HG03064 (cell line): ENCODE measurements around the gene TPSD1.
"Not testable (repeated sequence)": the region's sequence is repeated elsewhere in the genome, so short reads cannot be mapped to it uniquely, and the experiment has no call there.

Experiments
- ATAC-seq: cut with Tn5 transposase; IDR thresholded peaks from one replicate; pipeline ENCODE4 v1.9.1; 2021; ENCODE audit warnings: low read depth; ENCODE audit not compliant: unreplicated experiment

Gene TPSD1

DNA sequence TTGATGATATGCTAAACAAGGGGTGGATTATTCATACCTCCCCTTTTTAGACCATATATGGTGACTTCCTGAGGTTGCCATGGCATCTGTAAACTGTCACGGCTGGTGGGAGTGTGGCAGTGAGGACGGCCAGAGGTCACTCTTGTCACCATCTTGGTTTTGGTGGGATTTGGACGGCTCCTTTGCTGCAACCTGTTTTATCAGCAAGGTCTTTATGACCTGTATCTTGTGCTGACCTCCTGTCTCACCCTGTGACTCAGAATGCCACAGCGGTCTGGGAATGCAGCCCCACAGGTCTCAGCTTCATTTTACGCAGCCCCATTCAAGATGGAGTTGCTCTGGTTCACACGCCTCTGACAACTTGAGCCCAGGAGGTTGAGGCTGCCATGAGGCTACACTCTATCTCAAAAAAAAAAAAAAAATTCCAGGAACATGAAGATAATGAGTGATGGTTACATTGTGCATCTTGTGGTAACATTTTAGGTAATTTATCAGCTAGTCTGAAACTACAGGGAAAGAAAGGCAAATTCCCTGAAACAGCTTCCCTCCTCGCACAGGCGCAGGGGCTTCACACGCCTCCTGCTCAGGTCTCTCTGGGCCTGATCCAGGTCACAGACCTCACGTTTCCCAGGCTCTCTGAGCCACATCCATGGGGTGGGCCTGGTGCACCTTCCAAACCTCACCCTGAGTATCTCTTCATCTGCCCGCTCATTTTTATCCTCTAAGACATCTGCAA is 38.2 kb downstream of the TPSD1 start:
- no peak for ATAC-seq

DNA sequence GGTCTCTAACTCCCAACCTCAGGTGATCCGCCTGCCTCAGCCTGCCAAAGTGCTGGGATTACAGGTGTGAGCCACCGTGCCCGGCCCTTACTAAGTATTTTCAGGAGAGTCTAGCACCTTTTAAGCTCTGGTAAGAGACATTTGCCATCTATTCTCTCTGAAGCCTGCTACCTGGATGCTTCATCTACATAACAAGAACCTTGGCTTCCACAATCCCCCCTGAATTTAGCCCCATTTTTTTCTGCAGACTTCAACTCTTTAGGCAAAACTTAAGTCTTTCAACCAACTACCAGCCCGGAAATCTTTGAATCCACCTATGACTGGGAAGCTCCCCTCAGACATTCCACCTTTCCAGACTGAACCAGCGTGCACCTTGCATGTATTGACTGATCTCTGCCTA is 39.6 kb downstream of the TPSD1 start:
- ATAC-seq: no peak

DNA sequence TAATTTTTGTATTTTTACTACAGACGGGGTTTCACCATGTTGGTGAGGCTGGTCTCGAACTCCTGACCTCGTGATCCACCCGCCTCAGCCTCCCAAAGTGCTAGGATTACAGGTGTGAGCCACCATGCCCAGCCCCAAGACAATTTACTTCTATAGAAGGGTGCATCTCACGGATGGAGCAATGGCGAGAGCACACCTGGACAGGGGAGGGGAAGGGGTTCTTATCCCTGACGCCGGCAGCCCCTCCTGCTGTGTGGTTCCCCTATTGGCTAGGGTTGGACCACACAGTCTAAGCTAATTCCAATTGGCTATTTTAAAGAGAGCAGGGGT is 40.8 kb downstream of the TPSD1 start:
- ATAC-seq: not testable (repeated sequence)

DNA sequence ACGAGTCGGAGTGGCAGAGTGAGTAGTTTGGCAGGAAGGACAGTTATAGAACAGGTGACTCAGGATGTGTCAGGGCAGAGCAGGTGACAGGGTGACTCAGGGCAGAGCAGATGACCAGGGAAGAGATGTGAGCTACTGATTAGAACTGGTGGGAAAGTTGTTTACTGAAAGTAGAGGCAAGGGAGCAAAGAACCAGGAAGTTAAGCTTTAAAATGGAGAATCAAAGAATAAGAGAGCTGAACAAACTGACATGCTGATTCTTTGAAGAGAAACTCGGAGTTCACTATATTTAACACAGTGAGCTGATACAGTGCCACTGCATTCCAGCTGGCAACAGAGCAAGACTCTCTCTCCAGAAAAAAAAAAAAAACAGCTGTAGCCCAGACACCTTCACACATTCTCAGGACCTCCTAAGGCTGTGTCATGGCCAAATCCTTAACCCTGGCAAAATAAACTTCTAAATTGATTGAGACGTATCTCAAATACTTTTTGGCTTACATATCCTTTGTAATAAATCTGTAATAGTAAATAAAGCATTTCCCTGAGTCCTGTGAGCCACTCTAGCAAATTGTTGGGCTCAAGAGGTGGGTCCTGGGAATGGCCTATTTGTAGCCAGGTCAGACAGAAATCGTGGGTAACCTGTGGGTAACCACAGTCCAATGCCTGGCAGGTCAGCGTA is 41.3 kb downstream of the TPSD1 start:
- ATAC-seq: no peak

DNA sequence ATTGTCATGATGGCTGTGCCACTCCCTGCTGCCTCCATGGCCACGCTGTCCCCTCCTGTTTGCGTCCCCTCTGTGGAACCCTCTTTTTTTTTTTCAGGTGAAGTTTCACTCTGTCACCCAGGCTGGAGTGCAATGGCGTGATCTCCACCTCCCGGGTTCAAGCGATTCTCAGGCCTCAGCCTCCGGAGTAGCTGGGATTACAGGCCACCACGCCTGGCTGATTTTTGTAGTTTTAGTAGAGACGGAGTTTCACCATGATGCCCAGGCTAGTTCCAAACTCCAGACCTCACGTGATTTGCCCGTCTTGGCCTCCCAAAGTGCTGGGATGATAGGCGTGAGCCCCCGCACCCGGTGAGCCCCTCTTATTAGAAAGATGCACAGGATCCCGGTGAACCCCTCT is 42.5 kb downstream of the TPSD1 start:
- no peak for ATAC-seq

DNA sequence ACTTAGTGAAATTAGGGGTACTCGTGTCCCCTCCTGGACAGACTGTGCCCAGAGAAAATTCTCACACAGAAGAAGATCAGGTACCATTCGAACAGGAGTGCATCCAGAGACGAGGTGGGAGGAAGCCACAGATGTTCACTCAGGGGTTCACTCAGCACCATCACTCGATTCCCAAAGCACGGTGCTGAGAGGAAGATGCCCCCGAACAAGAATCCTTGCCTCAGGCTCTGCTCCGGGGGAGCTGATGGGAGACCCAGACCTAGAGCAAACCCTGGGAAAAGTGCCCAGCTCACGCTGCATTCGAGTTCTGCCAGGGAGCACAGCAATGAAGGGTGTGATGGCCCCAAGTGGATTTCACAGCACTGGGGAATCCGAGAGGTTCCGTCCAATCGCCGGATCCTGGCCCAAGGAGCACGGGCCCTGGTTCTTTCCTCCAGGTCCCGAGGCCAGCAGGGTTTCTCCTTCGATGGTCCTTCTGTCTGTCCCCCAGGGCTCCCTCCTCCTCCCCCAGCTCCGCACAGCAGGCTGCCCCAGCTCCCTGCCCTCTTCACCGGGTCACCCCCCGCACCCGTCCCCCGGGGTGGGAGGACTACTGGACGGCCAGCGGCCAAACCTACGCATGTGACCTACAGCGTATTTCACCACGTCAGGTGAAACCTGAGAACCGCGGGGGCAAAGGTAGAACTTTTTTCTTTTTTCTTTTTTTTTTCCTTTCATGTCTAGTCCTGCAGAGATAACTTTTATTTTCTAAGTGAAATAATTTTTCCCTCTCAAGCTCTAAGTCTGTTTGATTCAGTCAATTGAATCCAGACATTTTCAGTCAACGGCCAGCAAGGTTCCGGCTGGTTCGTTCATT is 43.4 kb downstream of the TPSD1 start:
- no peak for ATAC-seq

DNA sequence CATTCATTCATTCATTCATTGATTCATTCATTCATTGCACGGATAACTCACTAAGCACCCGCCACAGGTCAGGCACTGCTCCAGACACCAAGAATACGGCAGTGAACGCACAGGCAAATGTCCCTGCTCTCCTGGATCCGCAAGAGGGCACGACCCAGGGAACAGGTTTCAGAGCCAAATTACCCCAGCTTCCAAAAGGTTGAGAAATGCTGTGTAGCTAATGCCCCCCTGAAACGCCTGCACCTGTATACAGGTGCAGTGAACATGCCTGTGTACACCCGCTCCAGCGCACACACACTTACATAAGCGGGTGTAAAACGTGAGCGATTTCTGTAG is 44.0 kb downstream of the TPSD1 start:
- ATAC-seq: no peak

DNA sequence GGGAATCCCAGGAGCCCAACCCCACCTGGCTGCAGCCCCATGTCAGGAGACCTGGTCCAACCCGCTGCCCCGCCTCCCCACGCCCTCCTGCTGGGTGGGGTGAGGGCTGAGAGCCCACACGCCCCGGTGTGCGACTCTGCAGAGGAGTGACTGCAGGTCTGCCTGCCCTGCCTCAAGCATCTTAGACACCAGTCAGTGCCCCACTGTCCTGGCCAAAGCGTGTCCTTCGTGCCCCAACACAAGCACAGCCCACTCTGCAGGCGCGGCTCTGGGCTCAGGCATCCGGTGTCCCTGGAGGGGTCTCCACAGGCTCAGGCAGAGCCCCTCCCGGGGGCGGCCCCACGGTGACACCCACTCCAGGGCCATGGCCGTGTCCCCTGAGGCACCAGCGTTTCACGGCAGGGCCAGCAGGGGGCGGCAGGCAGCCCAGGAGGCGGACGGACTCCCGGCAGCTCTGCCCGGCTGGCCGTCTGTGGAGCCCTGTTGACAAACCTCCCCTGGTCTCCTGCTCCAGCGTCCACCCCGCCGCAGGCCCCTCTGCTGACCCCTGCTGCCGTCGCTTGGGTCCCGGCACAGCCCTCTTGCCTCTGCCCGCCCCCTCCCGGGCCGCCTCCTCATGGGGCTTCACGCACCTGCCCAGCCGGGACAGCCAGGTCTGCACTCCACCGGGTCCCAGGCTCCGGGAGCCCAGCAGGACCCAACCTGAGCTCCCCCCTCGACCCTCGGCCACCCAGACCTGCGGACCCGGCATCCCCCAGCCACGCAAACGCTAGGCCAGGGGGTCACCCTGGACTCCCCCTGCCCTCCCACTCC is 45.0 kb downstream of the TPSD1 start:
- ATAC-seq: no peak

DNA sequence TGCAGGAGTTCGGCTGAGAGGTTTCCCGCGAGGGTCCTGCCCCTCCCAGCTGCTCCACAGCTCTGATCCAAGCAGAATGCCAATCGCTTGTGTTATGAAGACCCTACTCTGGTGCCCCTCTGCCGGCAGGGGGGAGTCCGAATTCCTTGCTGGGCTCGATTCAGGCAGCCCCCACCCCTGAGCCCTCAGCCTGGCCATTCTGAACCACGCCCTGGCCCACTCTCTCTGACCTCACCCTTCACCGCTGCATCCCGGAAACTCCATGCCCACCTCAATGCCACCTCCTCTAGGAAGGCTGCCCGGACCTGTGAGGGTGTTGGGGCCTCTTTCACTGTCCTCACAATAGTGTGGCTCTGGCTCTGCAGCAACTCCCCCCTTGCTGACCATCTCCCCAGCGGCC is 45.7 kb downstream of the TPSD1 start:
- no peak for ATAC-seq

DNA sequence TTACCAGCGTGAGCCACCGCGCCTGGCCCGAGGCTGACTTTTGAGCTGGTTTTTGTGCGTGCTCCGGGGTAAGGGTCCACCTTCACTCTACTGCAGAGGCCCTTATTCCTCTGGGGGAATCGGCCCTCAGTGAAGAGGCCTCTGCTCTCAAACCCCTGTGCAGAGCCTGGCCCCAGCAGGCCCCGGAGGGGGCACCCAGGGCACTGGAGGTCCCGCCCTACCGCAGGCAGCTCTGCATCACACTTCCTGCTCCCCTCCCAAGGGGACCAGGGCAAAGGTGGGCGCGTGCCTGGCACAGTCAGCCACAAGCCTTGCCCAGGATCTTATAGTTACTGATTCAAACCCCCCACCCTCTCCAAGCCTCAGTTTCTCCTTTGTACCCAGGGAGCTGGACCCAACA is 50.0 kb downstream of the TPSD1 start:
- ATAC-seq: no peak

DNA sequence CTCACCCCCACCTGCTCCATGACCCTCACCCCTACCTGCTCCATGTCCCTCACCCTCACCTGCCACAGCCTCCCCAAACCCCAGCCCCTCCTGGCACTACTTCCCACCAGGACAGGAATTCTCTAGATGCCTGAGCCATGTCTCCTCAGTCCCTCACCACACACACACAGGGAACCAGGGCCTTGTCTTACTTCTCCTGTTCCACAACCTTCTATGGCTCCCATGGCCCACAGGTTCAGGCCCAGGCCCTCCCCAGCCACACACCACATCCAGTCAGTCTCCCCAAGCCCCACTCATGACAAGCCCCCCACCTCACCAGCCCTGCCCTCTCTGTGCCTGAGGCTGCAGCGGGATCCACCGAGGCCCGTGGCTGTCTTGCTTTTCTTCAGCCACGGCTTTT is 50.5 kb downstream of the TPSD1 start:
- no peak for ATAC-seq

DNA sequence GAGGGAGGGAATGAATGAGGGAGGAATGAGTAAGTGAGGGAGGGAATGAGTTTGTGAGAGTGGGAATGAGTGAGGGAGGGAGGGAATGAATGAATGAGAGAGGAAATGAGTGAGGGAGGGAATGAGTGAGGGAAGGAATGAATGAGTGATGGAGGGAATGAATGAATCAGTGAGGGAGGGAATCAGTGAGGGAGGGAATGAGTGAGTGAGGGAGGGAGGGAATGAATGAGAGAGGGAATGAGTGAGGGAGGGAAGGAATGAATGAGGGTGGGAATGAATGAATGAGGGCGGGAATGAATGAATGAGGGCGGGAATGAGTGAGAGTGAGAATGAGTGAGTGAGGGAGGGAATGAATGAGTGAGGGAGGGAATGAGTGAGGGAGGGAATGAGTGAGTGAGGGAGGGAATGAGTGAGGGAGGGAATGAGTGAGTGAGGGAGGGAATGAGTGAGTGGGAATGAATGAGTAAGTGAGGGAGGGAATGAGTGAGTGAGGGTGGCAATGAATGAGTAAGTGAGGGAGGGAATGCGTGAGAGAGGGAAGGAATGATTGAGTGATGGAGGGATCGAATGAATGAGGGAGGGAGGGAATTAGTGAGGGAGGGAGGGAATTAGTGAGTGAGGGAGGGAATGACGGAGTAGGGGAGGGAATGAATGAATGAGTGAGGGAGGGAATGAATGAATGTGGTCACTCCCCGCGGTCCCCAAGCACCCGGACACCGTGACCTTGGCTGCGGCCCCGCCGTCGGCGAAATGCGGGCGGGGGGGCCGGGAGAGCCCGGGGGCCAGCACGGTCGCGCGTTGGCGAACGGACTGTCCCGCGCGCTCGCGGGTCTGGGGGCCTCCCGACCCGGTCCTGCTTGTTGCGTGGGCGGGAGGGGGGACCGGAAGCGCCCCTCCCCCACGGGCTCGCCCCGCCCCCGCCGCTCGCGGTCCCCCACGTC is 52.4 kb downstream of the TPSD1 start:
- ATAC-seq: peak; percentile 11
